NT2/D1 (cell line): ENCODE measurements around the gene SNED1.

Experiments used
- SUZ12 ChIP-seq: IDR thresholded peaks from 2 replicates; pipeline ENCODE4 v1.6.1; 2011; ENCODE audit not compliant: insufficient read length, insufficient read depth; ENCODE audit errors: extremely low read depth
- YY1 ChIP-seq: IDR thresholded peaks from 2 replicates; pipeline ENCODE4 v1.6.1; 2011; ENCODE audit not compliant: insufficient read length, insufficient read depth
- ZNF274 ChIP-seq: IDR thresholded peaks from 2 replicates; pipeline ENCODE4 v1.6.1; 2011; ENCODE audit warnings: mild to moderate bottlenecking, low read depth, low read length

GRCh38 chr2:240967681-240968621 lies 30.5 kb upstream of the SNED1 start:
- TF ChIP-seq YY1 = no peak
- no peak for TF ChIP-seq ZNF274
- TF ChIP-seq SUZ12 = no peak
